CD14-positive monocyte (primary cell): ENCODE results near the gene R3HDM1. TPM values are rescaled to one million over a fixed set of nuclear protein-coding genes. Genes with fewer than 3 reads are reported as not detected.
"Not testable (repeated sequence)": the region's sequence is repeated elsewhere in the genome, so short reads cannot be mapped to it uniquely, and the experiment has no call there.

ENCODE experiments used
- DNase-seq, 3 donors: peaks; one replicate each; pipeline ENCODE4 v3.0.0-alpha.2; 2011 to 2022
- H2AFZ ChIP-seq: 2 replicates; pipeline ENCODE4 v1.6.0; 2012; ENCODE audit warnings: mild to moderate bottlenecking, low read depth, low read length, inconsistent platforms; ENCODE audit not compliant: insufficient read depth, poor library complexity, severe bottlenecking
- H3K27ac ChIP-seq, 2 donors: 1 replicate in 1 of 2; 2 replicates in 1 of 2; pipeline ENCODE4 v1.5.1; 2012 to 2013; ENCODE audit warnings: low read length in 2 of 2, control low read depth in 1 of 2, inconsistent platforms in 1 of 2, low read depth in 1 of 2, mild to moderate bottlenecking in 1 of 2
- H3K27me3 ChIP-seq, 2 donors: one replicate each; pipeline versions ENCODE4 v1.6.0 to v1.6.1; 2011 to 2013; ENCODE audit warnings: low read length in 2 of 2; ENCODE audit not compliant: control insufficient read depth in 2 of 2, insufficient read depth in 2 of 2
- H3K36me3 ChIP-seq, 2 donors: replicated peaks in 1 of 2; 1 replicate in 1 of 2; 2 replicates in 1 of 2; pipeline versions ENCODE4 v1.5.1 to v1.6.1; 2012 to 2013; ENCODE audit warnings: low read length in 2 of 2, control low read depth in 1 of 2, inconsistent platforms in 1 of 2, mild to moderate bottlenecking in 1 of 2; ENCODE audit not compliant: insufficient read depth in 2 of 2, control insufficient read depth in 1 of 2
- H3K4me1 ChIP-seq, 2 donors: 1 replicate in 1 of 2; 2 replicates in 1 of 2; pipeline versions ENCODE4 v1.5.1 to v1.6.1; 2012 to 2013; ENCODE audit warnings: low read length in 2 of 2, control low read depth in 1 of 2, inconsistent platforms in 1 of 2, mild to moderate bottlenecking in 1 of 2, moderate library complexity in 1 of 2; ENCODE audit not compliant: insufficient read depth in 2 of 2, control insufficient read depth in 1 of 2
- H3K4me2 ChIP-seq: replicated peaks from 2 replicates; pipeline ENCODE3; 2012; ENCODE audit warnings: low read length, moderate library complexity, mild to moderate bottlenecking; ENCODE audit not compliant: poor library complexity, severe bottlenecking; ENCODE audit errors: extremely low read depth
- H3K4me3 ChIP-seq, 3 experiments: fragments of 200-600 bp in 1 of 3; sonication (generic) in 1 of 3; replicated peaks in 1 of 3; 1 replicate in 2 of 3; 2 replicates in 1 of 3; pipeline ENCODE4 v1.5.1; 2011 to 2013; ENCODE audit warnings: low read length in 3 of 3, mild to moderate bottlenecking in 3 of 3, control low read depth in 2 of 3, low read depth in 2 of 3, inconsistent platforms in 1 of 3, moderate library complexity in 1 of 3
- H3K79me2 ChIP-seq: 2 replicates; pipeline ENCODE4 v1.6.0; 2012; ENCODE audit warnings: mild to moderate bottlenecking, control low read depth, inconsistent platforms, low read length, moderate library complexity; ENCODE audit not compliant: insufficient read depth
- H3K9ac ChIP-seq: 2 replicates; pipeline ENCODE4 v1.6.0; 2017; ENCODE audit warnings: low read length, mild to moderate bottlenecking; ENCODE audit not compliant: insufficient read depth, poor library complexity, severe bottlenecking
- H3K9me3 ChIP-seq, 2 donors: replicated peaks in 1 of 2; 1 replicate in 1 of 2; 2 replicates in 1 of 2; pipeline versions ENCODE4 v1.5.1 to v1.6.1; 2012 to 2013; ENCODE audit warnings: low read length in 2 of 2, control low read depth in 1 of 2; ENCODE audit not compliant: control insufficient read depth in 1 of 2, insufficient read depth in 1 of 2
- H4K20me1 ChIP-seq: 2 replicates; pipeline ENCODE4 v1.6.0; 2012; ENCODE audit warnings: mild to moderate bottlenecking, low read length, control low read depth, moderate library complexity; ENCODE audit not compliant: insufficient read depth
- H3K27ac Mint-ChIP-seq, 7 donors: one replicate each; pipeline ENCODE4 v1.8.0; 2020; ENCODE audit warnings: mild to moderate bottlenecking in 7 of 7, mixed read lengths in 7 of 7, moderate library complexity in 6 of 7, inconsistent platforms in 2 of 7
- H3K27me3 Mint-ChIP-seq, 3 donors: one replicate each; pipeline ENCODE4 v1.8.0; 2021 to 2022; ENCODE audit warnings: low read depth in 3 of 3, mild to moderate bottlenecking in 3 of 3, mixed read lengths in 3 of 3, moderate library complexity in 3 of 3, inconsistent platforms in 1 of 3
- H3K36me3 Mint-ChIP-seq, 2 donors: one replicate each; pipeline ENCODE4 v1.8.0; 2020; ENCODE audit warnings: mixed read lengths in 2 of 2, inconsistent platforms in 1 of 2, mild to moderate bottlenecking in 1 of 2
- H3K4me1 Mint-ChIP-seq: one replicate; pipeline ENCODE4 v1.8.0; 2020; ENCODE audit warnings: mild to moderate bottlenecking, mixed read lengths
- H3K4me3 Mint-ChIP-seq, 2 donors: one replicate each; pipeline ENCODE4 v1.8.0; 2020; ENCODE audit warnings: mild to moderate bottlenecking in 2 of 2, mixed read lengths in 2 of 2, moderate library complexity in 1 of 2
- H3K9me3 Mint-ChIP-seq, 7 donors: one replicate each; pipeline ENCODE4 v1.8.0; 2020 to 2022; ENCODE audit warnings: mixed read lengths in 7 of 7, mild to moderate bottlenecking in 6 of 7, moderate library complexity in 6 of 7, inconsistent platforms in 2 of 7
- WGBS: methylation state at CpG from one replicate; pipeline ENCODE4 v1.1.5; 2013; ENCODE audit warnings: missing lambda C conversion rate; ENCODE audit not compliant: insufficient coverage; 5-methylcytosine and 5-hydroxymethylcytosine counted together
- intact Hi-C, 2 donors: fragments of 100-400 bp; cut with micrococcal nuclease; formaldehyde crosslinking; loops; one replicate each; pipeline versions ENCODE4 v1.15.0 to v1.15.1; 2023
- polyA plus RNA-seq, 3 donors: library from polyadenylated mRNA; depleted of rRNA in 1 of 3; unstranded in 2 of 3; stranded (reverse) in 1 of 3; fragments of 300-500 nt in 2 of 3; fragments of >200 nt in 1 of 3; fragmentation: Illumina TruSeq in 2 of 3; gene quantifications; 1 replicate in 2 of 3; 2 replicates in 1 of 3; pipeline ENCODE4 v1.2.3, GENCODE V29; 2012 to 2021
- TF ChIP-seq, protein P1 (sequence below): fragments of 200-600 bp; IDR thresholded peaks from one replicate; pipeline ENCODE4 v1.8.0; 2022; ENCODE audit warnings: antibody characterized with exemption, mild to moderate bottlenecking

Gene R3HDM1
- polyA plus RNA-seq, 3 donors: 5.4 to 24.5 (median 13.1) TPM

DNA sequence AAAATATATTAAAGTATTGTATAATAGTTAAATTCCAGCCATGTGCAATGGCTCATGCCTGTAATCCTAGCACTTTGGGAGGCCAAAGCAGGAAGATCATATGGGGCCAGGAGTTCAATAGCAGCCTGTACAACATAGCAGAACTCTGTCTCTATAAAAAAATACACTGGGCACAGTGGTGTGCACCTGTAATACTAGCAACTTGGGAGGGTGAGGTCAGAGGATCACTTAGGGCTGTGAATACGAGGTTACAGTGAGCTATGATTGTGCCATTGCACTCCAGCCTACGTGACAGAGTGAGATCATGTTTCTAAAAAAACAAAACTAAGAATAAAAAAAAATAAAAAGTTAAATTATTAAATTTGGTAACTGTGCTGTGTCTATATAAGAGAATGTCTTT, 36.4 kb upstream of the R3HDM1 start:
- WGBS: no CpG with 5 or more reads among the region's 2 CpGs
- Histone ChIP-seq H3K27ac (no peak overlapping the region), H3K4me2 (no peak overlapping the region), H3K9ac (no peak overlapping the region), H4K20me1 (no peaks in the 10 kb centered on the region), H3K4me3 (no peak overlapping the region), H3K36me3 (peaks cover under 1 to 7% of the 10 kb centered on the region in 2 donors), H3K27me3 (no peaks in the 10 kb centered on the region), H2AFZ (no peak overlapping the region), H3K9me3 (peaks cover 18 to 20% of the 10 kb centered on the region in 2 donors), H3K79me2 (no peaks in the 10 kb centered on the region), H3K4me1 (no peaks in the 10 kb centered on the region)
- Mint-ChIP-seq H3K27ac (no peak overlapping the region), H3K4me3 (no peak overlapping the region), H3K36me3 (peaks cover 0 to 12% of the 10 kb centered on the region in 2 donors), H3K4me1 (peaks cover 10% of the 10 kb centered on the region), H3K27me3 (no peaks in the 10 kb centered on the region), H3K9me3 (peaks cover 12 to 30% (median 22%) of the 10 kb centered on the region in 7 donors)
- intact Hi-C loops: no loop called here
- TF ChIP-seq, protein P1, sequence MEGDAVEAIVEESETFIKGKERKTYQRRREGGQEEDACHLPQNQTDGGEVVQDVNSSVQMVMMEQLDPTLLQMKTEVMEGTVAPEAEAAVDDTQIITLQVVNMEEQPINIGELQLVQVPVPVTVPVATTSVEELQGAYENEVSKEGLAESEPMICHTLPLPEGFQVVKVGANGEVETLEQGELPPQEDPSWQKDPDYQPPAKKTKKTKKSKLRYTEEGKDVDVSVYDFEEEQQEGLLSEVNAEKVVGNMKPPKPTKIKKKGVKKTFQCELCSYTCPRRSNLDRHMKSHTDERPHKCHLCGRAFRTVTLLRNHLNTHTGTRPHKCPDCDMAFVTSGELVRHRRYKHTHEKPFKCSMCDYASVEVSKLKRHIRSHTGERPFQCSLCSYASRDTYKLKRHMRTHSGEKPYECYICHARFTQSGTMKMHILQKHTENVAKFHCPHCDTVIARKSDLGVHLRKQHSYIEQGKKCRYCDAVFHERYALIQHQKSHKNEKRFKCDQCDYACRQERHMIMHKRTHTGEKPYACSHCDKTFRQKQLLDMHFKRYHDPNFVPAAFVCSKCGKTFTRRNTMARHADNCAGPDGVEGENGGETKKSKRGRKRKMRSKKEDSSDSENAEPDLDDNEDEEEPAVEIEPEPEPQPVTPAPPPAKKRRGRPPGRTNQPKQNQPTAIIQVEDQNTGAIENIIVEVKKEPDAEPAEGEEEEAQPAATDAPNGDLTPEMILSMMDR: no peak
- no peak for DNase-seq

DNA sequence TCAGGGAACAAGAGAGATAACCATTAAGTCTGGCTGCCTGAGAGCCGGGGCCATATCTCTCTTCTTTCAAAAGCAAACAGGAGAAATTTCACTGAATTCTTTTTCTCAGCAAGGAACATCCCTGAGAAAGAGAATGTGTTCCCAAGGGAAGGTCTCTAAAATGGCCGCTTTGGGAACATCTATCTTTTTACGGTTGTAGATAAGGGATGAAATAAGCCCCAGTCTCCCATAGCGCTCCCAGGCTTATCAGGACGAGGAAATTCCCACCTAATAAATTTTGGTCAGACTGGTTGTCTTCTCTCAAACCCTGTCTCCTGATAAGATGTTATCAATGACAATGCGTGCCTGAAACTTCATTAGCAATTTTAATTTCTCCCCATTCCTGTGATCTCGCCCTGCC, 32.7 kb upstream of the R3HDM1 start:
- H3K27ac ChIP-seq, H2AFZ ChIP-seq, H3K27ac Mint-ChIP-seq, H3K4me1 Mint-ChIP-seq, H3K27me3 Mint-ChIP-seq, H3K9ac ChIP-seq, H3K4me3 Mint-ChIP-seq, intact Hi-C loops, H3K4me3 ChIP-seq, H4K20me1 ChIP-seq, H3K4me2 ChIP-seq, H3K79me2 ChIP-seq, H3K4me1 ChIP-seq, DNase-seq, H3K27me3 ChIP-seq: not testable (repeated sequence)
- 100% methylated on average over 2 of the region's 7 CpGs for WGBS
- Mint-ChIP-seq H3K36me3 (peaks cover 9 to 31% of the 10 kb centered on the region in 2 donors), H3K9me3 (peaks cover 15 to 33% (median 24%) of the 10 kb centered on the region in 7 donors)
- Histone ChIP-seq H3K36me3 (peaks cover 2 to 25% of the 10 kb centered on the region in 2 donors), H3K9me3 (peaks cover 15 to 23% of the 10 kb centered on the region in 2 donors)
